IMR-90 (cell line): ENCODE results near the gene AZIN2. TPM values are rescaled to one million over a fixed set of nuclear protein-coding genes. Genes with fewer than 3 reads are reported as not detected.

Experiments
- ATAC-seq: fragments of 200-7000 bp; cut with Tn5 transposase; 2 replicates; pipeline ENCODE4 v1.9.1; 2020; ENCODE audit warnings: low read depth, mild to moderate bottlenecking, moderate library complexity
- BruUV-seq: library from RNA; stranded (reverse); fragments of 400-500 nt; replicated peaks from 2 replicates; lab custom pipeline; 2021; lab: Mats Ljungman, UMichigan
- CTCF ChIA-PET: fragments of 300-600 bp; formaldehyde crosslinking; extraction: SDS; loops from one replicate; lab custom pipeline; 2021; ENCODE audit warnings: antibody characterized with exemption; lab: Yijun Ruan, JAX
- POLR2A ChIA-PET: fragments of 300-600 bp; sonication (Branson Sonifier 250); formaldehyde crosslinking; loops from one replicate; lab custom pipeline; 2022; ENCODE audit warnings: antibody characterized with exemption; ENCODE audit not compliant: unreplicated experiment; lab: Charles Lee
- DNase-seq: peaks from one replicate; pipeline ENCODE4 v3.0.0; 2013
- H2AFZ ChIP-seq: replicated peaks from 2 replicates; pipeline ENCODE3; 2013; ENCODE audit warnings: low read length, mild to moderate bottlenecking; ENCODE audit not compliant: poor library complexity
- H2AK5ac ChIP-seq: 2 replicates; pipeline ENCODE4 v1.6.1; 2013; ENCODE audit warnings: low read depth, low read length, inconsistent platforms
- H2AK9ac ChIP-seq: replicated peaks from 2 replicates; pipeline ENCODE3; 2013; ENCODE audit warnings: mild to moderate bottlenecking, low read depth, low read length, moderate library complexity; ENCODE audit not compliant: poor library complexity
- H2BK120ac ChIP-seq: 2 replicates; pipeline ENCODE4 v1.6.1; 2013; ENCODE audit warnings: low read depth, low read length, inconsistent platforms
- H2BK15ac ChIP-seq: 3 replicates; pipeline ENCODE4 v1.6.1; 2013; ENCODE audit warnings: low read depth, low read length, inconsistent platforms
- H2BK20ac ChIP-seq: 2 replicates; pipeline ENCODE4 v1.6.1; 2013; ENCODE audit warnings: low read depth, mild to moderate bottlenecking, inconsistent platforms, low read length, moderate library complexity
- H2BK5ac ChIP-seq: 2 replicates; pipeline ENCODE4 v1.6.1; 2013; ENCODE audit warnings: mild to moderate bottlenecking, low read depth, low read length, inconsistent platforms; ENCODE audit not compliant: poor library complexity, severe bottlenecking
- H3K14ac ChIP-seq: replicated peaks from 2 replicates; pipeline ENCODE4 v1.6.1; 2013; ENCODE audit warnings: low read depth, low read length, inconsistent platforms
- H3K18ac ChIP-seq: 2 replicates; pipeline ENCODE4 v1.6.1; 2013; ENCODE audit warnings: low read depth, low read length, control low read depth
- H3K23ac ChIP-seq: 2 replicates; pipeline ENCODE4 v1.6.1; 2013; ENCODE audit warnings: low read depth, low read length, inconsistent platforms
- H3K27ac ChIP-seq: 2 replicates; pipeline ENCODE4 v1.5.1; 2013; ENCODE audit warnings: mild to moderate bottlenecking, control low read depth, low read length; ENCODE audit not compliant: insufficient read depth
- H3K27me3 ChIP-seq: 2 replicates; pipeline ENCODE4 v1.6.1; 2013; ENCODE audit warnings: low read length; ENCODE audit not compliant: control insufficient read depth, insufficient read depth
- H3K36me3 ChIP-seq: 2 replicates; pipeline ENCODE4 v1.6.1; 2013; ENCODE audit warnings: low read length, mixed read lengths; ENCODE audit not compliant: control insufficient read depth, insufficient read depth
- H3K4ac ChIP-seq: 2 replicates; pipeline ENCODE4 v1.6.1; 2013; ENCODE audit warnings: low read depth, low read length, inconsistent platforms
- H3K4me1 ChIP-seq: 2 replicates; pipeline ENCODE4 v1.6.1; 2013; ENCODE audit warnings: low read length, mixed read lengths; ENCODE audit not compliant: control insufficient read depth, insufficient read depth
- H3K4me2 ChIP-seq: 2 replicates; pipeline ENCODE4 v1.6.1; 2013; ENCODE audit warnings: low read depth, mild to moderate bottlenecking, control low read depth, low read length, moderate library complexity
- H3K4me3 ChIP-seq: 2 replicates; pipeline ENCODE4 v1.5.1; 2013; ENCODE audit warnings: low read depth, mild to moderate bottlenecking, control low read depth, low read length, moderate library complexity; ENCODE audit not compliant: insufficient read depth
- H3K56ac ChIP-seq: 2 replicates; pipeline ENCODE4 v1.6.1; 2013; ENCODE audit warnings: low read length, inconsistent platforms; ENCODE audit not compliant: insufficient read depth; ENCODE audit errors: extremely low read depth
- H3K79me1 ChIP-seq, 2 experiments: 2 replicates each; pipeline ENCODE4 v1.6.1; 2013; ENCODE audit warnings: low read length in 2 of 2, inconsistent platforms in 1 of 2, low read depth in 1 of 2
- H3K9ac ChIP-seq: 2 replicates; pipeline ENCODE4 v1.6.1; 2013; ENCODE audit warnings: low read depth, low read length, control low read depth
- H3K9me1 ChIP-seq: 2 replicates; pipeline ENCODE4 v1.6.1; 2013; ENCODE audit warnings: low read length, inconsistent platforms; ENCODE audit not compliant: insufficient read depth
- H3K9me3 ChIP-seq: 2 replicates; pipeline ENCODE4 v1.6.1; 2013; ENCODE audit warnings: low read length; ENCODE audit not compliant: control insufficient read depth, insufficient read depth
- H4K20me1 ChIP-seq: 2 replicates; pipeline ENCODE4 v1.6.1; 2013; ENCODE audit warnings: low read length, inconsistent platforms; ENCODE audit not compliant: insufficient read depth
- H4K5ac ChIP-seq: 2 replicates; pipeline ENCODE4 v1.6.1; 2013; ENCODE audit warnings: mild to moderate bottlenecking, low read depth, low read length, control low read depth
- H4K8ac ChIP-seq, 2 experiments: 2 replicates each; pipeline ENCODE4 v1.6.1; 2013; ENCODE audit warnings: low read depth in 2 of 2, low read length in 2 of 2, control low read depth in 1 of 2, inconsistent platforms in 1 of 2
- H4K91ac ChIP-seq: 2 replicates; pipeline ENCODE4 v1.6.1; 2013; ENCODE audit warnings: low read depth, low read length, inconsistent platforms; ENCODE audit not compliant: insufficient read depth
- CEBPB ChIP-seq: IDR thresholded peaks from 2 replicates; pipeline ENCODE4 v1.6.1; 2012; ENCODE audit warnings: low read depth, low read length, improper control_type of control experiment
- CHD1 ChIP-seq: IDR thresholded peaks from 2 replicates; pipeline ENCODE4 v1.6.1; 2012; ENCODE audit warnings: low read depth, low read length, improper control_type of control experiment
- CTCF ChIP-seq: conservative IDR thresholded peaks from 2 replicates; pipeline ENCODE4 v1.5.1; 2012; ENCODE audit warnings: mild to moderate bottlenecking, low read depth, low read length, improper control_type of control experiment
- ELK1 ChIP-seq: fragments of 150-350 bp; IDR thresholded peaks from 2 replicates; pipeline ENCODE4 v1.6.1; 2016; ENCODE audit warnings: low read depth, mild to moderate bottlenecking, low read length, moderate library complexity, borderline replicate concordance
- FOS ChIP-seq: fragments of 150-350 bp; IDR thresholded peaks from 2 replicates; pipeline ENCODE4 v1.6.1; 2016; ENCODE audit warnings: low read depth, low read length
- MAFK ChIP-seq: IDR thresholded peaks from 2 replicates; pipeline ENCODE4 v1.6.1; 2012; ENCODE audit warnings: low read depth, low read length, improper control_type of control experiment
- MAZ ChIP-seq: IDR thresholded peaks from 2 replicates; pipeline ENCODE4 v1.6.1; 2012; ENCODE audit warnings: low read depth, mild to moderate bottlenecking, low read length, improper control_type of control experiment, moderate library complexity, borderline replicate concordance
- MXI1 ChIP-seq: IDR thresholded peaks from 2 replicates; pipeline ENCODE4 v1.6.1; 2012; ENCODE audit warnings: low read depth, mild to moderate bottlenecking, low read length, moderate library complexity, borderline replicate concordance
- NFE2L2 ChIP-seq: fragments of 150-350 bp; IDR thresholded peaks from 2 replicates; pipeline ENCODE4 v1.6.1; 2016; ENCODE audit warnings: low read depth, mild to moderate bottlenecking, low read length
- POLR2A ChIP-seq: IDR thresholded peaks from 2 replicates; pipeline ENCODE4 v1.6.1; 2012; ENCODE audit warnings: mild to moderate bottlenecking, low read depth, low read length
- RAD21 ChIP-seq: IDR thresholded peaks from 2 replicates; pipeline ENCODE4 v1.6.1; 2012; ENCODE audit warnings: low read length, improper control_type of control experiment
- RCOR1 ChIP-seq: IDR thresholded peaks from 2 replicates; pipeline ENCODE4 v1.6.1; 2012; ENCODE audit warnings: mild to moderate bottlenecking, low read length, improper control_type of control experiment; ENCODE audit not compliant: insufficient replicate concordance
- RFX5 ChIP-seq: IDR thresholded peaks from 2 replicates; pipeline ENCODE4 v1.8.0; 2012; ENCODE audit warnings: low read depth, mild to moderate bottlenecking, low read length, moderate library complexity
- SMC3 ChIP-seq: fragments of 150-350 bp; IDR thresholded peaks from 2 replicates; pipeline ENCODE4 v1.6.1; 2016; ENCODE audit warnings: low read depth, mild to moderate bottlenecking, antibody characterized with exemption, low read length, moderate library complexity
- USF2 ChIP-seq: fragments of 150-350 bp; IDR thresholded peaks from 2 replicates; pipeline ENCODE4 v1.6.1; 2017; ENCODE audit warnings: mild to moderate bottlenecking, antibody characterized with exemption, low read length, low read depth
- WGBS, 2 experiments: methylation state at CpG; one replicate each; pipeline versions ENCODE4 v1.1.5 to v1.1.7; 2013; ENCODE audit warnings: missing lambda C conversion rate in 2 of 2; ENCODE audit not compliant: insufficient read length in 1 of 2; ENCODE audit errors: extremely low coverage in 2 of 2; 5-methylcytosine and 5-hydroxymethylcytosine counted together
- dilution Hi-C: fragments of 300-500 bp; cut with HindIII; formaldehyde crosslinking; loops from one replicate; pipeline ENCODE4 v1.14.3; 2018; ENCODE audit warnings: low sequenced_read_pairs; ENCODE audit not compliant: unreplicated experiment
- in situ Hi-C: fragments of 300-500 bp; cut with MboI; formaldehyde crosslinking; loops from 3 replicates; pipeline ENCODE4 v1.14.3; 2019; ENCODE audit warnings: low sequenced_read_pairs, inconsistent platforms, mixed read lengths
- intact Hi-C: fragments of 100-400 bp; cut with micrococcal nuclease; formaldehyde crosslinking; loops from 2 replicates; pipeline ENCODE4 v1.10.0; 2022
- polyA plus RNA-seq, 3 experiments: library from polyadenylated mRNA; depleted of rRNA; stranded (reverse); fragments of >200 nt; gene quantifications; 2 replicates each; pipeline ENCODE4 v1.2.3, GENCODE V29; 2012; ENCODE audit warnings: low replicate concordance in 1 of 3
- total RNA-seq: library from RNA; depleted of rRNA; stranded (reverse); fragments of >200 nt; gene quantifications from 2 replicates; pipeline ENCODE4 v1.2.3, GENCODE V29; 2012

AZIN2 gene
- total and polyA plus RNA-seq, 2 of the 4 experiments (the other 2 are of a cell fraction), result 4.7 to 8.9 TPM

GRCh38 chr1:33131191-33131590 is 50.2 kb downstream of the AZIN2 start:
- H2BK15ac ChIP-seq, result no peak overlapping the region
- DNase-seq (no peak), ATAC-seq (no peak)
- H2AK5ac ChIP-seq, result no peak overlapping the region
- H3K18ac ChIP-seq, result no peak overlapping the region
- H2BK120ac ChIP-seq, result no peak overlapping the region
- dilution Hi-C loops, result no loop called here
- peaks cover 8% of the 10 kb centered on the region for H3K9me1 ChIP-seq
- TF ChIP-seq RCOR1 (no peak), NFE2L2 (no peak), FOS (no peak), MAFK (no peak), CEBPB (no peak), POLR2A (no peak), CTCF (no peak), SMC3 (no peak), RAD21 (no peak), MAZ (no peak), USF2 (no peak), RFX5 (no peak), ELK1 (no peak), MXI1 (no peak), CHD1 (no peak)
- no peak overlapping the region for H4K8ac ChIP-seq
- in situ Hi-C loops, result loop anchor here (10.0 kb wide), 1 partner anchor 334 kb away; no protein-coding TSS in a partner anchor
- no peak overlapping the region for H3K14ac ChIP-seq
- no peak overlapping the region; the same call in 1 of the 2 replicates for H4K91ac ChIP-seq
- H3K4ac ChIP-seq, result no peak overlapping the region
- no peak overlapping the region for H3K4me2 ChIP-seq
- no peaks in the 10 kb centered on the region for H4K20me1 ChIP-seq
- H2AK9ac ChIP-seq, result no peak overlapping the region
- no TSS peak for BruUV-seq
- POLR2A ChIA-PET, result no interaction called here
- H3K36me3 ChIP-seq, result no peaks in the 10 kb centered on the region
- peaks cover 5% of the 10 kb centered on the region for H3K4me1 ChIP-seq
- no peak overlapping the region for H2BK5ac ChIP-seq
- H4K5ac ChIP-seq, result no peak overlapping the region
- H3K23ac ChIP-seq, result no peak overlapping the region
- no peaks in the 10 kb centered on the region for H3K27me3 ChIP-seq
- no peak overlapping the region for H3K4me3 ChIP-seq
- no peak overlapping the region for H3K27ac ChIP-seq
- H3K9me3 ChIP-seq, result no peaks in the 10 kb centered on the region
- H3K56ac ChIP-seq, result no peak overlapping the region
- no peak overlapping the region for H3K9ac ChIP-seq
- intact Hi-C loops, result no loop called here
- WGBS, 2 experiments, result no CpG with 5 or more reads among the region's 2 CpGs
- no peak overlapping the region for H2BK20ac ChIP-seq
- CTCF ChIA-PET, result no interaction called here
- peaks cover 8 to 11% of the 10 kb centered on the region in 2 experiments for H3K79me1 ChIP-seq
- no peak overlapping the region for H2AFZ ChIP-seq
